ENCODE data around the gene TMEM229B. TPM values are rescaled to one million over a fixed set of nuclear protein-coding genes. Genes with fewer than 3 reads are reported as not detected.

TMEM229B gene
- polyA plus RNA-seq, 4 donors: 0.68 to 3.3 (median 2.5) TPM

GRCh38 chr14:67490196-67490595 is 1.7 kb upstream of the TMEM229B start:
- no peak for DNase-seq (ENCODE audit: low read depth in 4 of 4, low spot score in 3 of 4)

GRCh38 chr14:67487332-67487731 is 1.2 kb downstream of the TMEM229B start:
- DNase-seq (ENCODE audit: low read depth in 4 of 4, low spot score in 3 of 4): no peak

GRCh38 chr14:67486890-67487289 is 1.6 kb downstream of the TMEM229B start:
- DNase-seq (ENCODE audit: low read depth in 4 of 4, low spot score in 3 of 4): no peak

GRCh38 chr14:67485501-67486095 is 2.9 kb downstream of the TMEM229B start:
- DNase-seq (ENCODE audit: low read depth in 4 of 4, low spot score in 3 of 4): no peak

GRCh38 chr14:67483579-67484285 is 4.8 kb downstream of the TMEM229B start:
- no peak for DNase-seq (ENCODE audit: low read depth in 4 of 4, low spot score in 3 of 4)

- no peak for DNase-seq (ENCODE audit: low read depth in 4 of 4, low spot score in 3 of 4)
These were observed 6.0 kb downstream of the TMEM229B start for GRCh38 chr14:67482231-67483164.

- DNase-seq (ENCODE audit: low read depth in 4 of 4, low spot score in 3 of 4): peak in 2 of 4 donors; percentile 8 to 14
These were observed 8.5 kb downstream of the TMEM229B start for GRCh38 chr14:67480011-67480410.

GRCh38 chr14:67478800-67479084 is 9.8 kb downstream of the TMEM229B start:
- no peak for DNase-seq (ENCODE audit: low read depth in 4 of 4, low spot score in 3 of 4)

GRCh38 chr14:67477926-67478799 is 10.4 kb downstream of the TMEM229B start:
- DNase-seq (ENCODE audit: low read depth in 4 of 4, low spot score in 3 of 4): no peak

GRCh38 chr14:67474366-67474765 is 14.2 kb downstream of the TMEM229B start:
- DNase-seq (ENCODE audit: low read depth in 4 of 4, low spot score in 3 of 4): no peak

- DNase-seq (ENCODE audit: low read depth in 4 of 4, low spot score in 3 of 4): no peak
These were observed 15.0 kb downstream of the TMEM229B start for GRCh38 chr14:67473290-67474082.

GRCh38 chr14:67472726-67473125 is 15.8 kb downstream of the TMEM229B start:
- no peak for DNase-seq (ENCODE audit: low read depth in 4 of 4, low spot score in 3 of 4)

GRCh38 chr14:67469954-67470353 is 18.6 kb downstream of the TMEM229B start:
- DNase-seq (ENCODE audit: low read depth in 4 of 4, low spot score in 3 of 4): no peak

GRCh38 chr14:67468378-67468730 is 20.2 kb downstream of the TMEM229B start:
- no peak for DNase-seq (ENCODE audit: low read depth in 4 of 4, low spot score in 3 of 4)

- no peak for DNase-seq (ENCODE audit: low read depth in 4 of 4, low spot score in 3 of 4)
These were observed 21.4 kb downstream of the TMEM229B start for GRCh38 chr14:67467134-67467533.

GRCh38 chr14:67464879-67465278 is 23.6 kb downstream of the TMEM229B start:
- DNase-seq (ENCODE audit: low read depth in 4 of 4, low spot score in 3 of 4): no peak

- DNase-seq (ENCODE audit: low read depth in 4 of 4, low spot score in 3 of 4): no peak
These were observed 24.1 kb downstream of the TMEM229B start for GRCh38 chr14:67464377-67464776.

GRCh38 chr14:67463900-67464299 is 24.6 kb downstream of the TMEM229B start:
- DNase-seq (ENCODE audit: low read depth in 4 of 4, low spot score in 3 of 4): no peak

GRCh38 chr14:67461996-67462395 is 26.5 kb downstream of the TMEM229B start:
- DNase-seq (ENCODE audit: low read depth in 4 of 4, low spot score in 3 of 4): no peak
